Activated gamma-delta T cell (primary cell): Measurements from ENCODE around the gene LIPN.
"Not testable (repeated sequence)": the region's sequence is repeated elsewhere in the genome, so short reads cannot be mapped to it uniquely, and the experiment has no call there.

ENCODE experiments used
- DNase-seq: peaks from one replicate; lab custom pipeline; 2025; lab: John Stamatoyannopoulos, UW
- total RNA-seq, 2 donors: gene quantifications; one replicate each; lab custom pipeline; 2026; lab: John Stamatoyannopoulos, UW

The LIPN gene
- total RNA-seq: 0 reads per million in 2 donors

- no peak for DNase-seq
These were observed at the start of gene LIPN for GRCh38 chr10:88759366-88760101. LIPN (plus strand) TSS chr10:88760020; CDS start chr10:88761406, 1,386 bp downstream.

DNA sequence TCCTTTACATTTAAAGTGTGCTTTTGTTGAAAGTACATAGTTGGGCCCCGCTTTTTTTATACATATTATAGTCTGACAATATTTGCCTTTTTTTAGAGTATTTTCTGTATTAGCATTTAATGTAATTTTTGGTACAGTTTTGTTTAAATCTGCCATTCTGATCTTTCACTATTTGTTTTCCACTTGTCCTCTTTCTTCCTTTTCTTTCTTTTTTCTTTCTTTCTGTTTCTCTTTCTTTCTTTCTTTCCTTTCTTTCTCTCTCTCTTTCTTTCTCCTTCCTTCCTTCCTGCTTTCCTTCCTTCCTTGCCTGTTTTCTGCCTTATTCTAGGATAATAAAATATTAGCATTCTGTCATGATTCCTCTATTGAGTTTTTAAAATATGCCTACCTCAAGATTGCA is 44.3 kb upstream of the LIPN start:
- DNase-seq: no peak

- DNase-seq: no peak
These were observed 38.4 kb upstream of the LIPN start for GRCh38 chr10:88721392-88721791.

GRCh38 chr10:88725798-88726197 is 34.0 kb upstream of the LIPN start:
- no peak for DNase-seq

DNA sequence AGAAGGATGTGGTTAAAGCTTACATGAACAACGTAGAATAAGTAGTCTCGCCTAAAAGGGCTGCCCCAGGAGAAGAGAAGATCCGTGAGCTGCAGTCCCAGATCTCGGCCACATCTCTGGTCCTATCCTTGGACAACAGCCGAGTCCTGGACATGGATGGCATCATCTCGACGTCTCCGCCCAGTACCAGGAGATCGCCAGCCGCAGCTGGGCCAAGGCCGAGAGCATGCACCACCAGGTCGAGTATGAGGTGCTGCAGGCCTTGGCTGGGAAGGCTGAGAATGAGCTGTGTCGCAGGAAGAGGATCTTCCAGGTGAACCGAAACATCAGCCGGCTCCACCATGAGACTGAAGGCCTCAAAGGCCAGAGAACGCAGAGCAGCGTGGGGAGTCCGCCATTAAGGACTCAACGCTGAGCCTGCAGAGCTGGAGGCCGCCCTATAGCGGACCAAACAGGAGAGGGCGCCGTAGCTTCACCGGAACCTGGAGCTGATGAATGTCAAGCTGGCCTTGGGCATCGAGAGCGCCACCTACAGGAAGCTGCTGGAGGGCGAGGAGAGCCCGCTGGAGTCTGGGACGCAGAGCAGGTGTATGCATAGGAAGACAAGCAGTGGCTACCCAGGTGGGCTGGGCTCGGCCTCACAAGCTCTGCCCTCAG is 31.6 kb upstream of the LIPN start:
- DNase-seq: peak; percentile 6

DNA sequence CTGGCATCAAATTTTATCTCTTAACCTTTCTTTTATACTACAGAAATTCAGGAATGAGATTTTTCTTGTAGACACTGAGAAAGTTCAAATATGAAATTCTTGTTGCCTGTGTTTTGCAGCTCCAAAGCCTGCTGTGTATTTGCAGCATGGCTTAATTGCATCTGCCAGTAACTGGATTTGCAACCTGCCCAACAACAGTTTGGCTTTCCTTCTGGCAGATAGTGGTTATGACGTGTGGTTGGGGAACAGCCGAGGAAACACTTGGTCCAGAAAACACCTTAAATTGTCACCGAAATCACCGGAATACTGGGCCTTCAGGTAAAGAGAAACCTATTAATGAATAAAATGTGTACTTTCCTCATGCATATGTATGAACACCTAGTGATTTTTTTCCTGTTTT is 29.0 kb upstream of the LIPN start:
- DNase-seq: no peak

GRCh38 chr10:88731296-88731695 is 28.5 kb upstream of the LIPN start:
- DNase-seq: no peak

GRCh38 chr10:88733215-88733614 is 26.6 kb upstream of the LIPN start:
- no peak for DNase-seq

DNA sequence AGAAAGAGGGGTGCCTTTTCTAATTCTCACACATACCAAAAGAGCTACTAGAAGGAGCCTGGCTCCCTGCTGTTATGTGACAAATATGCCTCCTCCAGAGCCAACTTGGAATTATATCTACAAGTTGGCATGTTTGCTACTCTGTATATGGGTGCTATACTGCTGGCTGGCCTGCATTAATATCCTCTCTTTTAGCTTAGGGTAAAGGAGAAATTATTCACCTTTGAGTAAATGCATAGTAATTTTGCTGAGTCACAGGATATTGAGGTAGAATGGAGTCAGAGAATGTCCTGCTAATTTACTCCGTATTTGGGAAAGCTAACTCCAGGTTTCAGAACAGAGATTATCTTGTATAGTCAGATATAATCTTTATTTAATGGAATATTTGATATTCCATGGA is 24.2 kb upstream of the LIPN start:
- no peak for DNase-seq

GRCh38 chr10:88741921-88742320 is 17.9 kb upstream of the LIPN start:
- not testable (repeated sequence) for DNase-seq

DNA sequence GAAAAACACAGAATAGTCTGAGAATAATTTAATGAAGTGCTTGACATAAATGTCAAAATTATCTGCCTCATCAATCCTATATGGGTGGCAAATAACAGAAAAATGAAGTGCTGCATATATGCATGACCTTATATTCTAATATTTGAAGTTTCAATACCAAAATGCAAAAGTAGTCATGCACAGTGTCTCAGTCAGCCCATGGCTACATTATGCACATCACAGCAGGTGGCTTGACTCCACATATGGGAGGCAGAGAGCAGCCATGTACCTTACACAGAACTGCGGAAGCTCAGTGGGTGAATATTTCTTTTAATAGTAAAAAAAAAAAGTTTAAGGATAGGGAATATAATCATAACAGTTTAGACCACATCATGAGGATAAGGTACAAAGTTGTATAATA is 17.4 kb upstream of the LIPN start:
- DNase-seq: no peak

GRCh38 chr10:88744002-88744401 is 15.8 kb upstream of the LIPN start:
- DNase-seq: no peak

- DNase-seq: no peak
These were observed 14.2 kb upstream of the LIPN start for GRCh38 chr10:88745633-88746032.

- no peak for DNase-seq
These were observed 5.5 kb upstream of the LIPN start for GRCh38 chr10:88754287-88754686.

DNA sequence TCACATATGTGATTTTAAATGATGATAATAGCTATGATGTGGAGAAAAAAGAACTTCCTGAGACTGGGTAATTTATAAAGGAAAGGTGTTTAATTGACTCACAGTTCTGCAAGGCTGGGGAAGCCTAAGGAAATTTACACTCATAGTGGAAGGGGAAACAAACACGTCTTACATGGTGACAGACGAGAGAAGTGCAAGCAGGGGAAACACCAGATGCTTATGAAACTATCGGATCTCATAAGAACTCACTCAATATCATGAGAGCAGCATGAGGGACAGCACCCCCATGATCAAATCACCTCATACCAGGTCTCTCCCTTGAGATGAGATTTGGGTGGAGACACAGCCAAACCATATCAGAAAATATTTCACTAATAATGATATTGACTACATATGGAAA is 4.1 kb upstream of the LIPN start:
- DNase-seq: no peak

GRCh38 chr10:88756660-88757059 is 3.2 kb upstream of the LIPN start:
- DNase-seq: no peak

DNA sequence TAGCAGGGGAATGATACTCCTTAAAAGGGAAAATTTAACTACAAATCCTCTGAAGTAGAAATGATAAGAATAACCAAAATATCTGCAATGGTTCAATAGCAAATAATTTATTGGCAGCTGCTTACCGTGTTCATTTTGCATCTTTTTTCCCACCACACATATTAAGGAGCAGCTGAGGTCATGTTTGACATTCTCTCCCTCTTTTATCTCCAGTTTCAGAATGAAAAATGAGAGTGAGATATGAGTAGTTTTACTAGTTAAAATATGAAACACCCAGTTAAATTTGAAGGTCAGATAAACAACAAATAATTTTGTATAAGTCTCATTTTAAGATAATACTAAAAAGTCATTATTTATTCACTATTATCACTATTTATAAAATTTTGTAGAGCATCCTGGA is 3.1 kb downstream of the LIPN start:
- DNase-seq: no peak

DNA sequence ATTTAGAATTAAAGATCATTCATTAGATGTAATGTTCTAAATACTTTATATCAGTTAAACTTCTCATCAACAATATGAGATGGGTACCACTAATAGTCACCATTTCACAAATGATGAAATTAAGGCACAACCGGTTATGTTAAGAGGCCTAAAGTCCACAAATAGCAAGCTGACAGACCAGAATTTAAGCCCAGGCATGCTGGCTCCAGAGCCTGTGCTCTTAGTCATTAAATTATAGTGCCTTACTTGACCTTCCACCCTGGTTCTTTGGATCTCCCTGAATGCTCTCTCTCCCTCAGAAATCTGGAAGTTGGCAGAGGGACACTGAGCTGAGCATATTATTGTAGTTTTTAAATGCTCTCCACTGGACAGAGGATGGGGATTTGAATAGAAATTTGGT is 3.6 kb downstream of the LIPN start:
- no peak for DNase-seq

- DNase-seq: no peak
These were observed 4.3 kb downstream of the LIPN start for GRCh38 chr10:88764110-88764509.

GRCh38 chr10:88765816-88766215 is 6.0 kb downstream of the LIPN start:
- no peak for DNase-seq

- DNase-seq: no peak
These were observed 9.6 kb downstream of the LIPN start for GRCh38 chr10:88769384-88769783.

DNA sequence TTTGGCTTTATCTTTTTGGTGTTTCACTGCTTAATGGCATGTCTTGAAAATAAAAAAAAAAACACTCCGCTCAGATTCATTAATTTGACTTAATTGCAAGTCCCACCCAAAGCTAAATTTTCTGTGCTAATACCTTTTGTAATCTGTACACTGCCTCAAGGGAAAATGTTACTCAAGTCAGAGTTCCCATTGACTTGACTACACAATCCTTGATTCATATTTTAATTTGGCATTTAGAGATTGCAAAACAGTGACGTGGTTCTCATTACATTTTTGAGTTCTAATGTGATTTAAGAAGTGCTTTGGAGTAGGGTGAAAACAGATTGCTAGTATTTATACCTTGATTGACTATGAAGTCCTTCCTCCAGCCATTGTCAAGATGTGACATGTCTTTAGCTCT is 21.4 kb downstream of the LIPN start:
- DNase-seq: no peak

DNA sequence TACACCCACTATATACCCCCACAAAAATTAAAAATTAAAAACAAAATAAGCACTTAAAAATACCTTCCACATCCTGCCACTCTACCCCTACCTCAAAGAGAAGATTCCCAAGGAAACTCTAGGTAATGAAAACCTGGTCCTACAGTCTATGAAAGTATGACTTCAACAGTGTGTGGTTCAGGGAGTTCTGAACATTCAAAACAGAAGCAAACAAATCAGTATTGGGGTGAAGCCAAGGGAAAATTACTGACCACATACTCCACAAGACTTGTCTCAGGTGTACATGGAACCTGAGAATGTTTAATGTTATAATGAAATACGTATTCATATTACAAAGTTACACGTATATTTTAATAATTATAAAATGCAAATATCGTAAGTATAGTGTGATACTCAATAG is 22.4 kb downstream of the LIPN start:
- DNase-seq: no peak

DNA sequence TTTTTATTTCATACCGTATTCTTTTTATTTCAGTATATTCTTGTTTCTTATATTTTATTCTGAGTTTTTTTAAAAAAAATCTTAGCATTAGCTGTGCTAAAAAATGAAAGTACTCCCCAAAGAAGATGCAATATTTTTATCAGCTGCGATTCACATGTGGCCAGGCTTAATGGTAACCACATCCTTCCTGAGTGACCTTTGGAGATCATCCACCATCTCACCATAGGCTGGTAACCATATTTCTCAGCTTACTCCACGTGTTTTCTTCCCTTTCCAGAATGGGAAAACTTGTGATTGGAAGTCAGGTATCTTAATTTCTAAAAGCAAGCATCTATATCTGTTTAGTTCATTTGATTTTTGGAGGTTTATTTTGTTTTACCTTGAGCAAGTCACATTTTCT is 23.9 kb downstream of the LIPN start:
- DNase-seq: no peak
